ENCODE data around the gene THSD4.

THSD4 gene

DNA sequence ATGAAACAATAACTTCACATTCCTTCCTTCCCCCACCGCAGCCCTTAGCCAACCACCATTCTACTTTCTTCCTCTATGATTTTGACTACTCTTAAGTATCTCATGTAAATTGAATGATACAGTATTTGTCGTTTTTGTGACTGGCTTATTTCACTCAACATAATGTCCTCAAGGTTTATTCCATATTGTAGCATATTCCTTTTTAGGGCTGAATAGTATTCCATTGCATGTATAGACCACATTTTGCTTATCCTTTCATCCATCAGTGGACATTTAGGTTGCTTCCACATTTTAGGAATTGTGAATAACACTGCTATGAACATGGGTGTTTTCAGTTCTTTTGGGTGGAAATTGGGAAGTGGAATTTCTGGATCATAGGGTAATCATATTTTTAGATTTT, 106.1 kb downstream of the THSD4 start:
- no peak for DNase-seq (ENCODE audit: low read depth in 4 of 4, low spot score in 1 of 4)

DNA sequence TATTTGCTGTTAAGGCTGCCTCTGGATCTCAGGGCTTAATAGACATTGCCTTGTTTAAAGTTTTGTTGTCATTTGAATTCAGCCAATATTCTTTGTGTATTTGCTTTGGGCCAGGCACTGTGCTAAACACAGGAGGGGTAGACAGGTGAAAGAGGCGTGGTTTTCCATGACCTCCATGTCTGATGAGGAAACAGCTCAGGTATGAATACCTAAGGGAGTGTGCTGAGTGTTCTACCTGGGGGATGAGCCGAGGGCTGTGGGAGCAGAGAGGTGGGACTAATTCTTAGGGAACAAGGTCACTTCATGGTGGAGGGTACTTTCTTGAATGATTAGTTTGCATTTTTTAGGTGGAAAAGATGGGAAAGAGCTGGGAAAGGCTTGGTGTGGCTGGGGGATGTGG, 108.2 kb downstream of the THSD4 start:
- DNase-seq (ENCODE audit: low read depth in 4 of 4, low spot score in 1 of 4) = no peak

DNA sequence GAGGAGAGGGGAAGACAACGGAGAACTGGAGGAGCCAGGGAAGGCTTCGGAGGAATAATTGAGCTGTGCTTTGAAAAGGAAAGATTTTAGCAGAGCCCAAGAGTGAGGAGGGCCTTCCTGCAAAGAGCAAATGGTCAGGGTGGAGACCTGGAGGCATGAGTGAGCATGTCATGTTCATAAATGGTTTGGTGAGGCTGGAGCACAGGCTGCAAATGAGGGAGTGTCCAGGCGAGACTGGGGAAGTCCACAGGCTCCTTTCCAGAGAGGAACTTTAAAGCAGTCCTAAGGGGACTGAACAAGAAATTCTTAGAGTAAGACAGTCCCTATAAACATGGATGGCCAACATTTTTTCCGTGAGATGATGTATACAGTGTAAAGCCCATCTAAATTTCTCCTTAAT, 108.8 kb downstream of the THSD4 start:
- no peak for DNase-seq (ENCODE audit: low read depth in 4 of 4, low spot score in 1 of 4)

DNA sequence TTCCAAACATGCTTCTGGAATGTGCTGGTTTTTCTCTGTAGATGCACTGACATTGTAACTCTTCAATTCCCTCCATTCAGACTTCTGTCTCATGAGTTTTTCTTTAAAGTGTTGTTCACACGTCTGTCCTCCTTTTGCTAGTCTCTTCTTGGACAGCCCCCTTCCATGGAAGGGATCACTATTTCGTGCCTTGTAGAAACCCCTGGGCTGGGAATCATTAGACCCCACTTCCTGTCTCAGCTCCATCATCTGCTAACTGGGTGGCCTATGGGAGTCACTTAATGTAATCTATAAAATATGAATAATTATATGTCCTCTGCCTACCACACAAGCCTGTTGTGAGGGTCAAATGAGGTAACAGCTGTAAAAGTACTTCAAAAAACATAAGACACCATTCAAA, 110.6 kb downstream of the THSD4 start:
- no peak for DNase-seq (ENCODE audit: low read depth in 4 of 4, low spot score in 1 of 4)

DNA sequence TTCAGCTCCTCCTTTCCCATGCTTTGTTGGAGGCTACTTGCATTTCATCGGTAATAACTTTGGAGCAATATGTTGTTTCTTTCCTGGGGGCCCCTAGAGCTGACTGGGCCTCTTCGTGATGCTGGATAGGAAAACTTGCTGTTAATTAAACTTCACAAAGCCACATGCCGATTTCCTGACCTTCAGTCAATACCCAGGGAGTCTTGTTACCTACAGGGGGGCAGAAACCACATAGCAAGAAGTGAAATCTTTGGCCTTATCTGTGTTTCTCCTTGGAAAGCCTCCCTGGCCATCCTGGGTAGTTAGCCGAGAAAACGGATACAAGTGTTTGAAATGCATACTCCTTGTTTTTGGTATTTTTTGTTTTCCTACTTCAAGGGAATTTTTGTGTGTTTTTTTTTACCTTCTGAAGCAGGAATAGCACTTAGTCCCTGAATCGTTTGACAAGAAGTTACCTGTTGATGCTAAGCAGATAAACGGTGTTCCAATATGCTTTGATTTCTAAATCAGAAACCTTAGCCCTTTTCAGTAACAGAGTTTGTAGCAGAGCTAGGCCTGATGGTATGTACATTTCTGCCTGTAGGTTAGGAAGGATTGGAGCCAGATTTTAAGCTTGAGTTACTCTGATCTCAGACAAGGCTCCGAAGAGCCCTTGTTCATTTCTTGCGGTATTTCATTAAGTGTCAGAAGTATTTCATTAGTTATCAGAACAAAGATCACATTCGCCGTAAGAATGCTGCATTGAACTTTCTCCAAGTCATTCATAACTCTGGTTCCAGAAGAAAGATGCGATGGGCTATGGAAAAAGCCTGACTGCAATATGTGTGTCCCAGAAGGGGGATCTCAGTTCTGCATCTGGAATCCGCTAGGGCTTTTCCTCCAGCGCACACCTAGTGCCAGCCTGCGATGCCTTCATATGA, 111.5 kb downstream of the THSD4 start:
- DNase-seq (ENCODE audit: low read depth in 4 of 4, low spot score in 1 of 4) = no peak

DNA sequence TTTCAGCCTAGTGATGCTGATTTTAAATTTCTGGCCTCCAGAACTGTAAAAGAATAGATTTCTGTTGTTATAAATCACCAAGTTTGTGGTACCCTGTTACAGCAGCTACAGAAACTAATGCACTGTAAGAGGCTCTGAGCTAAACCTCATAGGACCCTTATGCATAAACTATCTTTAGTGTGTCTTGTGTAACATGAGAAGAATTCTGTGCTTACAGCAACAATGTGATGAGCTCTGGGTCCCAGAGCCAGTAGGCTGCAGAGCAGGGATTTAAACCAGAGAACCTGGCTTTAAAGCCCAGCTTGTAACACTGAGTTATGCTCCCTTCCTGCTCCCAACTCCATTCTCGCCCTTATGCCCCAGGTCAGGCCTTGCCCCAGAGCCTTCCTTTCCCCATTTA, 113.1 kb downstream of the THSD4 start:
- DNase-seq (ENCODE audit: low read depth in 4 of 4, low spot score in 1 of 4) = no peak

DNA sequence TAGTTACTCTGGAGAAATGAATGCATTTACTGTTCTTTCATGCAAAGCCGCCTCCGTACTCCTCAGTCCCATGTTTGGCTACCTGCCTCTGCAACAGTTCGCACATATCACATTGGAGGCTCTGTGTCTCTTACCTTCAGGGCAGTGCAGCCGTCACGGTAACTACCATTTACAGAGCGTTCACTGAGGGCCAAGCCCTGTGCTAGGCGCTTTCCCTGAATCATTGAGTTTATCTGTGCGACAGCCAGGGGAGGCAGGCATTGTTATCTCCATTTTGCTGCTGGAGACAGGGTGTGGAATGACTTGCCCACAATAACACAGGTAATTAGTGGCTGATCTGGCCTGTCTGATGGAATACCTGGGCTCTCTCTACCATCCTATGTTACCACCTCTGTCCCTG, 115.0 kb downstream of the THSD4 start:
- DNase-seq (ENCODE audit: low read depth in 4 of 4, low spot score in 1 of 4) = no peak

DNA sequence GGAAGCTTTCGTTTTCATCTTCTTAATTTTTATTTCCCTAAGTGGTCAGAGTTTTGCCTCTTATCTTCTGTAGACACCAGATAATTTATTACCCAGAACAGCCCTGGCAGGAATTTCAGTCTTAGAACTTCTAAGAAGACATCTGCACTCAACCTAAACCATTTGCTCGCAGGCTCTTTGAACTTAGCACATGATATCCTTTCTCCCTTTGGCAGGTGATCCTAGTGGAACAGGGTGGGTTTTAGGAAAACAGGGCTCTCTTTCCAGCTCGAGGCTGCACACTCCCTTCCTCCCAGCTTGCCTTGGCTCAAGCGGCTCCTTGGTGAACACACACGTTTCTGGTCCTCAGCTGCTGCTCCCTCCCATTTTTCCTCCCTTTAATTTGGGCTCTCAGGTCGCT, 116.5 kb downstream of the THSD4 start:
- DNase-seq (ENCODE audit: low read depth in 4 of 4, low spot score in 1 of 4) = no peak

DNA sequence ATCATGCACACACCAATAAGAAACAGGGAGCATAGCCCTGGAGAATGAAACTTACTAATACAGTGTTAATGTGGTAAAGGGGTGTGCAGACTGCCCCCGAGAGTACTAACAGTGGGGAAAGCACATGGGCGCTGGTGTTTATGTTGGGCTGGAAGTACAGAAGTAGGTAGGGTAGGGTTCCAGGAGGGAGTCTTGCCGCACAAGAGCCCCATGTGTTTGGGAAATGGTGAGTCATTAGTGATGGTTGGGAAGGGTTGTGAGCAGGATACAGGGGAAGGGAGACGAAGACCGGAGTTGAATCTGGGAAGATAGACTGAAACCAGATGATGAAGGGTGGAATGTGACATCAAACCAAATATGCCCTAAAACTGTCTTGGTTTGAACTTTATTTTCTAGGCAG, 117.1 kb downstream of the THSD4 start:
- DNase-seq (ENCODE audit: low read depth in 4 of 4, low spot score in 1 of 4) = no peak

DNA sequence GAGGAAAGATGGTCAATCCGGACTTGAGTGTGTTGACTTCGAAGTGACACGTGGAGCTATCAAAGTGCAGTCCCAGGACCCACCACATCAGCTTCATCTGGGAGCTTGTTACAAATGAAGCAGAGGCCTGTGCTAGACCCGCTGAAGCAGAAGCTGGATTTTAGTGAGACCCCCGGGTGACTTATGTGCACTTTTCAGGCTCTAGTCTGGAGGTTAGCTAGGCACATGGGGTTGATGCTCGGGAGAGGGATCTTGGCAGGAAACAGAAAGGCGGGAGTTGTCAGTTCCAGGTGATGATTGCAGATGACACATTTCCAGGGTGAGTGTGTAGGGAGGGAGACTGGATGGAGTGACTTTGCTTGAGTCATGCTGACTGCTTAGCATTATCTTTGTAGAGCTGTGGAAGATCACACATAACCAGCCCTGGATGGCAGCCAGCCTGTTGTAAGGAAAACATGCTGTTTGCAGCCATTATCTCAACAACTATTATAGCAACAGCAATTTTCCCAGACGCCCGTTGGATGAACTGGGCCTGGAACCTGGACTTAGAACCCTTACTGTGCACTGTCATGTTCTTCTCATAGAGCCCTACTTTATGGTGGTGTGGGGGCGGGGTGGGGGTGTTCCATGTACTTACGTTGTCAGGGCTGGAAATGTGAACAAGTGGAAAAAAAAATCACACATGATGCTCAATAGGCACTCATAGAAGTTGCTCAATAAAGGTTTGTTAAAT, 122.4 kb downstream of the THSD4 start:
- DNase-seq (ENCODE audit: low read depth in 4 of 4, low spot score in 1 of 4) = no peak

DNA sequence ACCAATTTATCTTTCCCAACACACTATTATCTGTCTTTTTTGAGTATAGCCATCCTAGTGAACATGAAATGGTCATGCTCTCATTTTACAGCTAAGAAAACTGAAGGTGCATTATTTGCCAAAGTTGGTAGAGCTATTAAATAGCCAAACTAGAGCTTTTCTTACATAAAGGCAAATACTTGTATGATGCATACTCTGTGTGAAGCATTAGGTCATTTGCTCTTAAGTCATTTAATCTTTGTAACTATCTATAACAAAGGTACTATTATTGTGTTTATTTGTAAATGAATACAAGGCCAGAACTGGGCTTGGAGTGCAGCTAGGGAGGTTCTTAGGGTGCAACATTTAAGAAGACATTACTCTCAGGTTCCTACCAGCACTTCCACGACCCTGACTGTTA, 123.7 kb downstream of the THSD4 start:
- no peak for DNase-seq (ENCODE audit: low read depth in 4 of 4, low spot score in 1 of 4)

DNA sequence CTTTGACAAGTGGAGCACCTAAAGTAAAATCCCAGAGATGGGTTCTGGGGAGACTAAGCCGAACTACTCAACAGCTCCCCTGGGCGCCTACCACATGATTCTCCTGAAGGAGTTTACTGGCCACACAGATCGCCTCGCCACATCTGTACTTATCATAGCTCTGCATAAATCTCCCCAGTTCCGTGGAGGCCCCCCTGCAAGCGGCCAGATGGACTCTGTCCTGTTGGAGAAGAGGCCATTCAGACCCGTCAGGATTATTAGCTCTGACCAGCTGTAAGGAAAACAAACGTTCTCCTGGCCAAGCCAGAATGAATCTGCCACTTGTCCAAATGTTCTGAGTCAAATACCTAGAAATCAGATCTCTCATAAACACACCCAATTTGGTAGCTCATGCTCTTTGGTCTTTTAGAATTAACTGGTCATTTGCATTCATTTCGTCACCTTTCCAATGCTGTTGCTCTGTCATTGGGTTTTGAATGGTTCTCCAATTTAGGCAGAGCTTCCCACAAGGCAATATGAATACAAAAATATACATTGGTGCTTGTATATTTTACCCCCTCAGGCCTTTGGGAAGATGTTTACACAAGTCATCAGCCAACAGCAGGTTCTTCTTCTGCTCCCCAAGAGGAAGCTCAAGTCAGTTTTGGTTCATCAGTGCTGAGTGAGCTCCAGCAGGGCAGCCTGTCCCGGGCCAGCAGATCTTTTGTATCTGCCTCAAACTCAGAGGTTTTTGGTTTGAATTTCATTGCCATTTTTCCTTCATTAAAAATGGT, 124.5 kb downstream of the THSD4 start:
- no peak for DNase-seq (ENCODE audit: low read depth in 4 of 4, low spot score in 1 of 4)

DNA sequence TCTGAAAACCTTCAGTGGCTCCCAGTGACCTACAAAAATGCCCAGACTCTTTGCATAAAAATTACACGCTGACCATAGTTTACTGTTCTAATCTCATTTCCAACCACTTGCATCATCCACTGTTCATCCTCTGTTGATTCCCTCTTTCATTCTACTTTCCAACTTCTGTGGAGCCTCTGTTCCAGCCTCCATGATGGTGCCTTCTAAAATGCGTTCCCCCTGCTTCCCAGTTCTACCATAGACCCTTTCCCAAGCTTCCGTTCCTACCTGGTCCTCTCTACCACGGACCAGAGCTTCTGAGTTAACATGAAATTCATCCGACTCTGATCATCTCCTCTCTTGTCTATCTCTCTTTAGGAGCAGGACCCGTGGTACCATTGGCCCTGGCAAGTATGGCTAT, 127.0 kb downstream of the THSD4 start:
- no peak for DNase-seq (ENCODE audit: low read depth in 4 of 4, low spot score in 1 of 4)

DNA sequence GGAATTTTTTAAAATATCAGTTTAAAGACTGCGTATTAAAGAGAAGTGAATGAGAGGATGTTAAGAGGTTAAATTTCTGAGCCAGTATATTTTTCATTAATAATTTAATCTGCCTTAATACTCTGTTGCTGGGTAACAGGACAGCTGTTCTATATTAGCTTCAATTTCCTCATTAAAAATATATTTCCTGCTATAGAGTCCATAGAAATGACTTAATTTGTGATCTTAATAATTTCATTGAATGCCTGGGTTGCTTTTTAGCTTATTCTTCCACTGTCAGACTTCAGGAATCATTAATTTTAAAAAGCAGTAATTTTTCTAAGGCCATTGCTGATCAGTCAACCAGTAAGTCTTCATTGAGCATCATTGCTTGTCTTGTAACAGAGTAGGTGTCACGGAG, 129.0 kb downstream of the THSD4 start:
- no peak for DNase-seq (ENCODE audit: low read depth in 4 of 4, low spot score in 1 of 4)

DNA sequence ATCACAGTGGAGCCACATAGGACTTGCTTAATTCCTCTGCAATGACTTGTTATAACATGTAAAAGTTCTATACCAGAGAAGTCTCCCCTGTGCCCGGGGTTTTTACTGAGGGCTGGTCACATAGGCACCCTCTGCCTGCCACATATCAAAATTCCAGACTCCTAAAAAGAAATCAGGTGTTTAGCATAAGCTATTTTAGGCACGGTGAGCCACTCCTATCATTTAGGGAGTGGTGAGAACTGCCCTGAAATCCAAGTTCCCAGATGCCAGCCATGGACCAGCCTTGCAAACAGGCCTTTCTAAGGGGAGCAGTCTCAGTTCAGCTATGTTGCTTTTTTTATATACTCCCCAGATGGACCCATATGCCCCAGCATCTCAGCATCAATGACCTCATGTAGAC, 130.3 kb downstream of the THSD4 start:
- no peak for DNase-seq (ENCODE audit: low read depth in 4 of 4, low spot score in 1 of 4)

DNA sequence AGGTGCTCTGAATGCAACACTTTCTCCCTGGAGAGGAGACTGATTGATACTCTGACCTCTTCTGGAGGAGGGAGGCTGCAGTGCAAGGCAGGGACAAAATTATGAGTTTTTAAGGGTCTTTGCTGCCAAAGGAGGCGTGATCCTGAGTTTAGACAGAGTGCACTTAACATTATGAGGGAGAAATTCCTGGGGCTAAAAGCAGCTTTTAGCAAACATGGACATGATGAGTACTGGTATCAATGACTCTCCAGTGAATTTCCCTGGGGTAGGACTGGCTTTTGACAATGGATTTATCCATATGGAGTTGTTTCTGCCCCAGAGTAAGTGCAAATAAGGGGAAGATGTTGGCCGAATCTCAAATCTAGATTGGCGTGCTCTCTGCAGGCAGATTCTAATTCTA, 133.1 kb downstream of the THSD4 start:
- no peak for DNase-seq (ENCODE audit: low read depth in 4 of 4, low spot score in 1 of 4)

DNA sequence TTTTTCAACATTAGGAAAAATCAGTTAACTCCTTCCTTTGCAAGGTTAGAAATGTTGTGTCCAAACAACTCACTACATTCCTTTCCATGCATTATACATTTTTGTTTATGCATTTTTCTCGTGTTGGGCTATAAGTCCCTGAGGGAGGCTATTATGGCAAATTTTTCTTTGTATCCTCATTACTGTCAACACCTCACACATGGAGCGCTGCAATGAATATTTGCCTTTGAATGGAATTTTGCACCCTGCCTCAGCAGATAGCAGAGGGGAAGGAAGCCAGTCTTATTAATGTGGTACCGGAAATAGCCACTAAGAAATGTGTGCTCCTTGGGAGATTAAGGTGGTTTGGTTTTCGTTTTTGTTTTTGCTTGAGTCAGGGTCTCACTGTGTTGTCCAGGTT, 134.7 kb downstream of the THSD4 start:
- no peak for DNase-seq (ENCODE audit: low read depth in 4 of 4, low spot score in 1 of 4)

DNA sequence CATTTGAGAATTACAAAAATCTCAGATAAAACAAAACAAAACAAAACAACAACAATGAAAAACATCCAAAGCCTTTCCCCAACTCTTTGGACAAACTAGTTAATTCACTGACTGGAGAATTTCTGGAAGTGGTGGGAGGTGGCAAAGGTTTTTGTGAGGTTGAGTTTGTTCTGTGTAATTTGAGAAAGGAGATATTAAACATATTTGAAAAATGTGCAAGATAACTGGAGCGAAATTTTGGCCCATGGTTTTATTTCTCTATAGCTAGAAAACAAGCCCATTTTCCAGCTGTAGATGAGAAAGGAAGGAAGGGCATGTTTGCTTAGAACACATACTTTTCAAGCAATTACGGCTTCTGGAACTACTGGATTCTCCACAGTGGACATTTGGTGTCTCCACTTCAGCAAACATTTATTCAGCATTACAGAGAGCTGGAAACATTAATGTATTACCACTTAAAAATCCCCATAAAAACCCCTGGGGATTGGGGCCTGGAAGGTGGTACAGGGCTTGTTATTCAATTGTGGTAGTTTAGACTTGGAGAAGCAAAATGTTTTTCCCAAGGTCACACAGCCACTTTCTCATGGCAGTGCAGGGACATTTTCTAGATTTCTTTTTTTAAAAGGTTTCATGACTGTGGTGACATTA, 135.8 kb downstream of the THSD4 start:
- DNase-seq (ENCODE audit: low read depth in 4 of 4, low spot score in 1 of 4) = no peak

DNA sequence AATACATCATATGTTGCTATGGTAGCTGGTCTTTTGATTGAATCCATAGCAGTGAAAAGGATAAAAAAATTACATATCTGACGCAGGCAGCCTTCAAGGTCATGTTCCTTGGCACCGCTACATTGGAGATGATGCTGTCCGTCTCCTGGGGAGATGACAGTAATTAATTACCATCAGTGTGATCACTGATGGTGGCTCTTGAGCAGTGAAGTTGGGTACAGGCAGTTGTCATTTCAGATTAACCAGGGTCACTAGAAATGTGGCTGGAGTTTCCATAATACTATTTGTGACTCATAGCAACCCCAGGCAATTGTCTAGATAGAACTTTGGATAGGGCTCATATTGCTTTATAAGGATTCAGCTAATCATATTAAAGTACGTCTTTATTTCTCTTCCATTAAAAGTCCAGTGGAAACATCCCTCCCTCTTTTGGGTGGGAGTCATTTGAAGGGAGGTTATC, 136.3 kb downstream of the THSD4 start:
- DNase-seq (ENCODE audit: low read depth in 4 of 4, low spot score in 1 of 4) = no peak

DNA sequence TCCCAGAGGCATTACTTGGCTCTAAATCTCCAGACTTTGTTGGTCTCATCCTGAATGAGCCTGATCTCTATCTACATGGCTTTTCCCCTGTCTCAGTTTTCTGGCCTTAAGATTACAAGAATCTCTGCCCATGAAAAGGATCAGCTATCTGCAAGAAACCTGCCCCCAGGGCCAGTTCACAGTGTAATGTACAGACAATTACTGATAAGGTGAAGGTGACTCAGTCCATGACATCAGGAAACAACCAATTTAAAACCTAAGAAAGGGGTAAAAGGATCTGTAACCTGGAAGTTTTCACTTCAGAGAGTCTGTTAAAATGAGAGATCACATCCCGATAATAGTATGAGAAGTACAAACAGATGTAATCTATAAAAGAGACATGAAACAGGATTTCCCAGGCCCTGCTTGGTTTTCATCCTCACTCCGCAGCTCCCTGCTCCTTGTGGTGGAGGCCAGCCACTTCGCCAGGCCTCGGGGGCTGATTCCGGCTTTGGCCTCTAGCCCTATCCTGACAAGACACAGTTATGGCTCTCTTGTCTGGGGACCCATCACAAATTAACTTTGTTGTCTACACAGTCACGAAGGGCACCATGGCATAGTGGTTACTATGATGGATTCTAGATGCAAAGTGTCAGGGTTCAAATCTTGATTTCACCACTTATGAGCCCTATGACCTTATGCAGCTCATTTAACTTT, 136.9 kb downstream of the THSD4 start:
- no peak for DNase-seq (ENCODE audit: low read depth in 4 of 4, low spot score in 1 of 4)

DNA sequence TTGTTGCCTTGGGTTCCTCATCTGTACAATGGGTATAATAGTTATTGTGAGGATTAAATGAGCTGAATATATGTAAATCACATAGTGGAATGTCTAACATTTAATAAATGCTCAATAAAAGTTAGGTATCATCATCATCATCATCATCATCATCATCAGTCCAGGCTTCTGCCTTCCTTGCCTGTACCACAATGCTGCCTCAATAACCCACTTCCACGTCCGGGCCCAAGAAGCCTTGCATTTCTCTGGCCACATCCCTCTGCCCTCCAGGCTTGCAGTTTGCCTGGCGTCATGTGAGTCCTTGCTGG, 137.4 kb downstream of the THSD4 start:
- no peak for DNase-seq (ENCODE audit: low read depth in 4 of 4, low spot score in 1 of 4)
